ENCODE measurements around the gene CDC14B.
"Not testable (repeated sequence)": the region's sequence is repeated elsewhere in the genome, so short reads cannot be mapped to it uniquely, and the experiment has no call there.

Gene CDC14B

GRCh38 chr9:96619491-96620180, at the start of gene CDC14B:
Gene CDC14B, minus strand, starts transcription at chr9:96619843. Its CDS starts 465 bp downstream, at chr9:96619378.
- peak; percentile 76 for DNase-seq

- no peak for DNase-seq
These were observed 49.4 kb upstream of the CDC14B start for GRCh38 chr9:96668868-96669534.

GRCh38 chr9:96667363-96667728, 47.7 kb upstream of the CDC14B start:
- no peak for DNase-seq

- not testable (repeated sequence) for DNase-seq
These were observed 47.2 kb upstream of the CDC14B start for GRCh38 chr9:96666653-96667362.

- no peak for DNase-seq
These were observed 46.1 kb upstream of the CDC14B start for GRCh38 chr9:96665789-96666188.

GRCh38 chr9:96663506-96664120, 44.0 kb upstream of the CDC14B start:
- no peak for DNase-seq

GRCh38 chr9:96661711-96662110, 42.1 kb upstream of the CDC14B start:
- no peak for DNase-seq

- DNase-seq: no peak
These were observed 41.1 kb upstream of the CDC14B start for GRCh38 chr9:96660692-96661248.

- peak; percentile 21 for DNase-seq
These were observed 35.7 kb upstream of the CDC14B start, which contains the start of gene PRXL2C for GRCh38 chr9:96655198-96655851. Gene PRXL2C, minus strand, starts transcription at chr9:96655317. Its CDS starts 36 bp downstream, at chr9:96655281.

GRCh38 chr9:96654450-96655197, 35.0 kb upstream of the CDC14B start:
- peak; percentile 68 for DNase-seq

- DNase-seq: no peak
These were observed 32.0 kb upstream of the CDC14B start for GRCh38 chr9:96651626-96652025.

- no peak for DNase-seq
These were observed 30.1 kb upstream of the CDC14B start for GRCh38 chr9:96649620-96650324.

GRCh38 chr9:96646081-96646991, 26.7 kb upstream of the CDC14B start:
- no peak for DNase-seq

GRCh38 chr9:96644137-96644536, 24.5 kb upstream of the CDC14B start:
- no peak for DNase-seq

GRCh38 chr9:96641514-96641913, 21.9 kb upstream of the CDC14B start:
- DNase-seq: no peak

GRCh38 chr9:96638606-96639364, 19.1 kb upstream of the CDC14B start:
- no peak for DNase-seq

- no peak for DNase-seq
These were observed 16.7 kb upstream of the CDC14B start for GRCh38 chr9:96636368-96636767.

GRCh38 chr9:96633579-96633978, 13.9 kb upstream of the CDC14B start:
- DNase-seq: not testable (repeated sequence)

- DNase-seq: no peak
These were observed 7.3 kb upstream of the CDC14B start for GRCh38 chr9:96626912-96627311.
